GM21390 (cell line): ENCODE results near the gene TIGD2.

Experiments used
- ATAC-seq: cut with Tn5 transposase; IDR thresholded peaks from one replicate; pipeline ENCODE4 v1.9.1; 2021; ENCODE audit not compliant: unreplicated experiment

The TIGD2 gene

GRCh38 chr4:89110986-89111832, at the start of gene TIGD2:
Gene TIGD2 (plus strand): TSS chr4:89111533. CDS start chr4:89112975, 1,442 bp downstream.
- ATAC-seq, result peak; percentile 90

- ATAC-seq, result no peak
Observed at GRCh38 chr4:89064848-89065247, 46.5 kb upstream of the TIGD2 start.

- ATAC-seq, result no peak
Observed at GRCh38 chr4:89067417-89067816, 43.9 kb upstream of the TIGD2 start.

GRCh38 chr4:89069481-89069880, 41.9 kb upstream of the TIGD2 start:
- ATAC-seq, result peak; percentile 94

DNA sequence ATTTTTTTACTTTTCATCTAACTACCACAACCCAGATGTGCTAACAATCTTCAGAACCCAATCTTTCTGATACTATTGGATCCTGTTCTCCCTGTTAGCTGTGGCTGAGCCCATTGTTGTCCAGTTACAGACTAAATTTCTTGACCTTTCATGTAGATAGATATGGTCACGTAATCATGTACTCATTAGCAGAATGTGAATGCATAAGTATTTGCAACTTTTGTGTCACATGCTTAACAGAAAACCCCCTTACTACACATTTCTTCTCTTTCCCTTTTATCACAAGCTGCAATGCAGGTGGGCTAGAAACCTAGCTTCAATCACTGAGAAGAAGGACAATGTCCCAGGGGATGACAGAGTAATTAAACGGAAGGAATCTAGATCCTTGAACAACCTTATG, 41.3 kb upstream of the TIGD2 start:
- no peak for ATAC-seq

- no peak for ATAC-seq
Observed at GRCh38 chr4:89071311-89071710, 40.0 kb upstream of the TIGD2 start.

DNA sequence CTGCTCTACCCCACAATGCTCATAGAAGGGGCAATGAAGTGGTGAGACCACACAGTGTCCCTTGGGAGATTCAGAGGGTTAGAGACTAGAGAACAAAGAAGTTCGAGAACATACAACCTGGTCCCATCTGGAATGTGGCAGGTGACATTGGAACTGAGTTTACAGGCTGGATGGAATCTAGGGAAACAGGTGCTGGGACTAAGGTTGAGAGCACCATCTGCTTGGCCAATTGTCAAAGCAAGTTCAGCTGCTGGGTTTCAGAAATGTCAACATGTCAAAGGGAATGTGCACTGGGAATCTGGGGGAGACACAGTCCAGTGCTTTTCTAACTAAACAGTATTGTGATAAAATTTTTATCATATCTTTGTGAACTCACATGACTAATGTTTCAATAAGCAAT, 38.4 kb upstream of the TIGD2 start:
- no peak for ATAC-seq

GRCh38 chr4:89077761-89078160, 33.6 kb upstream of the TIGD2 start:
- ATAC-seq, result no peak

- no peak for ATAC-seq
Observed at GRCh38 chr4:89078300-89078699, 33.0 kb upstream of the TIGD2 start.

- no peak for ATAC-seq
Observed at GRCh38 chr4:89099034-89099433, 12.3 kb upstream of the TIGD2 start.

DNA sequence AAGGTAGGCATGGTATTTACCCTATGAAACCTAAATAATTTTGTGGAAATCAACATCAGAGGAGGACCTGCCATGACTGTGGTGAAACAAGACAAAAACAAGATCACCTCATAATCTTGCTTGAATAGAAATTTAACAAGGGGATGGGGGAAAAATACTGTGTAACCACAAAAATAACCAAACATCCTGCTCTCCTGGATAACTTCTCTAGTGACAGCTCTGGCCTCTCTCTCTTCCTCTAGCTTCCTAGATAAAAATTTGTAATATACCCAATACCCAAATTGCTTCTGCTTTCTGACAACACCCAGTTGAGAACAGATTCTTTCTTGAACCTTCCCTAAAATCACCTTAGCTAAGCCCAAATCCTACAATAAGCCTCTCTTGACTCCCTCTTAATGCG, 11.9 kb upstream of the TIGD2 start:
- no peak for ATAC-seq

DNA sequence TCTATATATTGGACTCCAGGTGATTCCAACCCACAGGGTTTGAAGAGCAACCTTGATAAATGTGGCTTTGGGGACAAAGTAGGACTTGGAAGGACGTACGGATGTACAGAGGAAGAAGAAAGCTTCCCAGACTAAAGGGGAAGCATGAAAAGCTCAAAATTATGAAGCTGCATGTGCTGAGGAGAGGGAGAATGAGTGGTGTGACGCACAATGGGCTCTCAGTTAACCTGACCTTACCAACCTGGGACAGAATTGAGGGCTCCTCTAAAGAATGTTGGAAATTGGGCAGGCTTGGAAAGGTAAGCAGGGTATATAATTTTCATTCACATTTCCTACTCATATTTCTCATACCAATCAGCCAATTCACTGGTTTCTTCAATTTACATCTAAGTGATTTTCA, 10.5 kb upstream of the TIGD2 start:
- ATAC-seq, result peak; percentile 12

- ATAC-seq, result peak; percentile 93
Observed at GRCh38 chr4:89101256-89102161, 9.8 kb upstream of the TIGD2 start.

DNA sequence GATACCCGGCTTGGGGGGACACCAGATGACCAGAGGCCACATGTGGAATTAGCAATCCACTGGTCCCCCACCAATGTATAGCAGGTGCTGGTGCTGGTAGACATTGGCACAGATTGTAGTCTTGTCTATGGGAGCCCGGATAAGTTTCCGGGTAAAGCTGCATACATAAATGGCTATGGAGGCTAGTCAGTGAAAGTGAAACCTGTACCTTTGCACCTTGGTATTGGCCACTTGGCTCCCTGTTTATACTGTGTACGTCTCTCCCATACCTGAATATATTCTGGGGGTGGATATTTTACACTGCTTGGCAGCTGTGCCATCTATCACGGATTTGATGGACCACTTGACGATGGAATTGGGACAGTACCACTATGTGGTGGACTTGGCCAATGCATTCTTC, 5.6 kb upstream of the TIGD2 start:
- ATAC-seq, result no peak

DNA sequence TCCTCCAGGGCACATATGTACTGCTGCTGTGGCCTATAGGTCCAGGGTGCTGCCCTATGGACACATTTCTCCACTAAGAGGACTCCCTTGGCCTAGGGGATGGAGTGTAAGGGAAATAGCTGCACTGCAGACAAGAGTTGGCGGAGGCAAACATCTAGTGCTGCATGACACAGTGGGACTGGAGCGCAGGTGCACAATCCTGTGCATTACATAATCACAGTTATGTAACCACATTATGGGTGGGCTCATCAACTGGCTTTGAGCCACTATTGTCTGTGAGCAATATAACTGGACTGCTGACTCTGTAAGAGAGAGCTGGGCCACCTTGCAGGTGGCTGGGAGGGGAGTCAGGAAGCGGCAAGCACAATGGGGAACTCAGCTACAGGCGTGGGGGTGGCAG, 3.2 kb upstream of the TIGD2 start:
- no peak for ATAC-seq

- ATAC-seq, result no peak
Observed at GRCh38 chr4:89109841-89110540, 1.3 kb upstream of the TIGD2 start.

- ATAC-seq, result no peak
Observed at GRCh38 chr4:89110541-89110985, 770 bp upstream of the TIGD2 start.

- no peak for ATAC-seq
Observed at GRCh38 chr4:89111833-89112563, 665 bp downstream of the TIGD2 start.

DNA sequence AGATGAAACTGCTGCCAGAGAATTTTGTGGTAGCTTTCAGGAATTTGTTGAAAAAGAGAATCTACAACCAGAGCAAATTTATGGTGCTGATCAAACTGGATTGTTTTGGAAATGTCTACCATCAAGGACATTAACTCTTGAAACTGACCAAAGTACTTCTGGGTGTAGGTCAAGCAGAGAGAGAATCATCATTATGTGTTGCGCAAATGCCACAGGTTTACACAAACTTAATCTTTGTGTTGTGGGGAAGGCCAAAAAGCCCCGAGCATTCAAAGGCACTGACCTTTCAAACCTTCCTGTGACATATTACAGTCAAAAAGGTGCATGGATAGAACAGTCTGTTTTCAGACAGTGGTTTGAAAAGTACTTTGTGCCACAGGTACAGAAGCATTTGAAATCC, 2.1 kb downstream of the TIGD2 start:
- no peak for ATAC-seq

- ATAC-seq, result peak; percentile 32
Observed at GRCh38 chr4:89114100-89114499, 2.8 kb downstream of the TIGD2 start.

- no peak for ATAC-seq
Observed at GRCh38 chr4:89117115-89117514, 5.8 kb downstream of the TIGD2 start.
